ENCODE measurements around the gene PLD6.
"Not testable (repeated sequence)": the region's sequence is repeated elsewhere in the genome, so short reads cannot be mapped to it uniquely, and the experiment has no call there.

PLD6 gene

GRCh38 chr17:17177176-17177575 lies 29.0 kb downstream of the PLD6 start:
- no peak for DNase-seq (ENCODE audit: low read depth in 2 of 2)

- DNase-seq (ENCODE audit: low read depth in 2 of 2), result no peak
Measured at GRCh38 chr17:17176341-17176740, 29.8 kb downstream of the PLD6 start.

- DNase-seq (ENCODE audit: low read depth in 2 of 2), result no peak
Measured at GRCh38 chr17:17175917-17176316, 30.2 kb downstream of the PLD6 start.

- no peak for DNase-seq (ENCODE audit: low read depth in 2 of 2)
Measured at GRCh38 chr17:17175340-17175739, 30.8 kb downstream of the PLD6 start.

- DNase-seq (ENCODE audit: low read depth in 2 of 2), result no peak
Measured at GRCh38 chr17:17173921-17174320, 32.2 kb downstream of the PLD6 start.

GRCh38 chr17:17172990-17173389 lies 33.1 kb downstream of the PLD6 start:
- DNase-seq (ENCODE audit: low read depth in 2 of 2), result no peak

- DNase-seq (ENCODE audit: low read depth in 2 of 2), result no peak
Measured at GRCh38 chr17:17172001-17172939, 33.9 kb downstream of the PLD6 start.

- DNase-seq (ENCODE audit: low read depth in 2 of 2), result no peak
Measured at GRCh38 chr17:17171186-17171585, 34.9 kb downstream of the PLD6 start.

GRCh38 chr17:17170346-17170985 lies 35.7 kb downstream of the PLD6 start:
- no peak for DNase-seq (ENCODE audit: low read depth in 2 of 2)

GRCh38 chr17:17169396-17169795 lies 36.7 kb downstream of the PLD6 start:
- DNase-seq (ENCODE audit: low read depth in 2 of 2), result no peak

GRCh38 chr17:17168401-17168800 lies 37.7 kb downstream of the PLD6 start:
- DNase-seq (ENCODE audit: low read depth in 2 of 2), result no peak

GRCh38 chr17:17167986-17168385 lies 38.1 kb downstream of the PLD6 start:
- no peak for DNase-seq (ENCODE audit: low read depth in 2 of 2)

- DNase-seq (ENCODE audit: low read depth in 2 of 2), result no peak
Measured at GRCh38 chr17:17167356-17167755, 38.8 kb downstream of the PLD6 start.

- DNase-seq (ENCODE audit: low read depth in 2 of 2), result no peak
Measured at GRCh38 chr17:17166446-17166845, 39.7 kb downstream of the PLD6 start.

GRCh38 chr17:17165666-17166308 lies 40.3 kb downstream of the PLD6 start:
- DNase-seq (ENCODE audit: low read depth in 2 of 2), result no peak

GRCh38 chr17:17164676-17165075 lies 41.5 kb downstream of the PLD6 start:
- DNase-seq (ENCODE audit: low read depth in 2 of 2), result no peak

GRCh38 chr17:17164156-17164555 lies 42.0 kb downstream of the PLD6 start:
- no peak for DNase-seq (ENCODE audit: low read depth in 2 of 2)

GRCh38 chr17:17161759-17162158 lies 44.4 kb downstream of the PLD6 start:
- DNase-seq (ENCODE audit: low read depth in 2 of 2), result no peak

- DNase-seq (ENCODE audit: low read depth in 2 of 2), result no peak
Measured at GRCh38 chr17:17161121-17161520, 45.0 kb downstream of the PLD6 start.

GRCh38 chr17:17159571-17159970 lies 46.6 kb downstream of the PLD6 start:
- DNase-seq (ENCODE audit: low read depth in 2 of 2), result no peak

- not testable (repeated sequence) for DNase-seq (ENCODE audit: low read depth in 2 of 2)
Measured at GRCh38 chr17:17158506-17158905, 47.6 kb downstream of the PLD6 start.

GRCh38 chr17:17157041-17157440 lies 49.1 kb downstream of the PLD6 start:
- DNase-seq (ENCODE audit: low read depth in 2 of 2), result no peak

- DNase-seq (ENCODE audit: low read depth in 2 of 2), result no peak
Measured at GRCh38 chr17:17156511-17156910, 49.6 kb downstream of the PLD6 start.

All from stimulated activated CD8-positive, alpha-beta memory T cell treated with anti-CD3 and anti-CD28 coated beads, Interleukin-2, amount 100 ng/mL, for 48 hours (primary cell).